Measurements from ENCODE around the gene RHOJ.

Gene RHOJ

GRCh38 chr14:63245893-63246292 lies 41.6 kb downstream of the RHOJ start:
- no peak for TF ChIP-seq CTCF (IDR thresholded peaks at IDR 0.05)

- TF ChIP-seq CTCF (IDR thresholded peaks at IDR 0.05): no peak
These were observed 44.0 kb downstream of the RHOJ start for GRCh38 chr14:63248211-63248610.

GRCh38 chr14:63249092-63249491 lies 44.8 kb downstream of the RHOJ start:
- TF ChIP-seq CTCF (IDR thresholded peaks at IDR 0.05): no peak

- no peak for TF ChIP-seq CTCF (IDR thresholded peaks at IDR 0.05)
These were observed 53.1 kb downstream of the RHOJ start for GRCh38 chr14:63257299-63257698.

GRCh38 chr14:63262446-63262845 lies 58.2 kb downstream of the RHOJ start:
- no peak for TF ChIP-seq CTCF (IDR thresholded peaks at IDR 0.05)

GRCh38 chr14:63266106-63266505 lies 61.9 kb downstream of the RHOJ start:
- no peak for TF ChIP-seq CTCF (IDR thresholded peaks at IDR 0.05)

- TF ChIP-seq CTCF (IDR thresholded peaks at IDR 0.05): no peak
These were observed 62.9 kb downstream of the RHOJ start for GRCh38 chr14:63267171-63267570.

GRCh38 chr14:63268771-63269170 lies 64.5 kb downstream of the RHOJ start:
- no peak for TF ChIP-seq CTCF (IDR thresholded peaks at IDR 0.05)
